AG08396 (cell line): ENCODE data around the gene SYNDIG1.

Source experiments
- DNase-seq: peaks from one replicate; pipeline ENCODE4 v3.0.0; 2012; ENCODE audit warnings: low spot score, mixed read lengths

The SYNDIG1 gene

GRCh38 chr20:24567508-24567907 lies 98.1 kb downstream of the SYNDIG1 start:
- DNase-seq = no peak

DNA sequence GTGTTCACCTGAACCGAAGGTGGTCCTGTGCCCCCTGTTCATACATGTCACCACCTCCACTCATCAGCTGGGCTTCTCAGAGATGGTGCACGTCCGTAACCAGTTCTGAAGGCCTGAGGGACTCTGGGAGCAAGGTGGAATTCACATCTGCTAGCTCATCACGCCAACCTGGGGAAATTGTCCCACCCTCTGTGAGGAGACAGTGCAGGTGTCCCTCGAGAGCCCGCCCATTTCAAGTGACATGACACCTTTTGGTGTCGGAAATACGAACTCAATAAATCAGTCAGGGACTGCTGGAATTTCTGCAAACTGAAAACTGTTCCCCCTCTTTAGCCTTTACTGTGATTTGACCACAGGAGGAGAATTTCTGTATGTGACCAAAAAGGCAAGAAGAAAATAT lies 99.4 kb downstream of the SYNDIG1 start:
- no peak for DNase-seq

GRCh38 chr20:24571159-24571558 lies 101.7 kb downstream of the SYNDIG1 start:
- DNase-seq = no peak

GRCh38 chr20:24572140-24572539 lies 102.7 kb downstream of the SYNDIG1 start:
- DNase-seq = no peak

DNA sequence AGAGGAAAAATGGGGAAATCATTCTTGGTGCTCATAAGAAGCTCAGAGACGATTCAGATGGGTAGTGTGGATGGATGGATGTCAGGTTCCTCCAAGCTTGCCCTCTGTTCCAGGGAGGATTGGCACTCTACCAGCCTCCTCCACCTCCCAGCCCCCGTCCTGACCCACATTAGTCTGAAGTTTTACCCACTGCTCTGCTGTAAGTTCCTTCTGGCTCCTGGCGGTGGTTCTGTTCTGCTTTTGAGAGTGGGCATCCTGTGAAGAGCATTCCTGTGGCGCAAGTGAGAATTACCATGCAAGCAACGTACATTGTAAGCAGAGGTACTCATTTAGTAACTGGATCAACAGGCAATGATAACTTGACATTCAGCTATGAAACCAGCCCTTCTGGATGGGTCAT lies 103.4 kb downstream of the SYNDIG1 start:
- DNase-seq = no peak

GRCh38 chr20:24573557-24573956 lies 104.1 kb downstream of the SYNDIG1 start:
- DNase-seq = no peak

DNA sequence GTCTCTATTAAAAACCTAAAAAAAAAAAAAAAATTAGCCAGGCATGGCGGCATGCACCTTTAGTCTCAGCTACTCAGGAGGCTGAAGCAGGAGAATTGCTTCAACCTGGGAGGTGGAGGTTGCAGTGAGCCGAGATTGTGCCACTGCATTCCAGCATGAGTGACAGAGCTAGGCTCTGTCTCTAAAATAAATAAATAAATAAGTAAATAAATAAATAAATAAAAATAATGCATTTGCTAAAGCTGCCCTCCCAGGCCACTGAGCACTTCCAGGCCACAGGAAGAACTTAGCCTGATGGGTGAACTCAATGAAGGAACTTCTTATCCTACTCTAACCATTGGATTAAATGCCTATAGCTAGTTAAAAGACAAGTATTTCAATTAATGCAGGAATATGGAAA lies 104.9 kb downstream of the SYNDIG1 start:
- DNase-seq = no peak

DNA sequence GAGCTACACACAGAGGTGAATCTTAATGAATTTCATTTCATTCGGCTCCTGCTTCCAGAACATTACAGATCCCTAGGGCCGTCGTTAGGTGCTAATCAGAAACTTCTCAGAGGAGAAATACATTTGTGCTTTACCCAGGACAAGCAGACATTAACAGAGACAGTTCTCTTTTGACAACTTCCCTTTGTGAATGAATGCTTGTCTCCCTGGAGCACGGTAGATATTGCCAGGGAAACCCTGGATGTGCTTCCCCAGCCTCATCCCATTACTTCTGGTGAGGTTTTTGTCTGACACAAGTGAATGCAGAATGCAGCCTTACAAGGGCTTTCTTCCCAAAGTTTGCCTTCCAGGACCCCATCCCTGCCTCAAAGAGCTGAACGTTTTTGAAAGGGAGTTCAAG lies 105.4 kb downstream of the SYNDIG1 start:
- DNase-seq = no peak

DNA sequence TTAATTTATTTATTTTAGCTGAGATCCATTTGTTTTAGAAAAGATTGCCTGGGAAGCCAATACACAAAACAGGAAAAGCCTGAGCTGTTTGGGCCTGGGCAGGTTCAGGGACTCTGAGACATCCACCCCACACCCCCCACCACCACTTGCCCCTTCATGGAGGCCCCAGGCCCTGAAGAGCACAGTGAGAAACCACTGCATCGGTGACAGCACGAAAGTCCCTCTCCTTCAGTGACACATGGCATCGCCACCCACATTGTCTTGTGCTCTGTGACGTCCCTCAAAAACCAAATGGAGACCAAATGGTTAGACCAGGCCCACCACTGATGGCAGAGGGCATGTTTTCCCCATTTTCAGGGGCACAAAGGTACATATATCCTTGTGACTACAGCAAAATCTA lies 106.4 kb downstream of the SYNDIG1 start:
- DNase-seq = no peak

DNA sequence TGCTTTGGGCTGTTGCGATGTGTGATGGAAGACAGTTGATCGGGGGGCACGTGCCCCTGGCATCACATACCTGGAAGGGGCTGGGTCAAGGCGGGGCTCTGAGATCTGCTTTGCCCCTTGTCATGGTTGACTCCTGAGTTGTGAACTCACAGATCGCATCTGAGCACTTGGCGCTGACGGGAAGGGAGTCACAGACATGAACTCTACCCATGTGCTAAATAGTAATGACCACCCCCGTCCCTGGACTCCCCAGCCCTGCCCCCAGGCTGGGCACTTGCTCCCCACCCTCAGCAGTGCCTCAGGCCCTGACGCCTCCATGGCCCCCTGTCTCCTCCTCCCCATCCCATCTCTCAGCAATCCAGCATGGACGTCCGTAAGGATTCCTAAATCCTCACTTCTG lies 107.0 kb downstream of the SYNDIG1 start:
- no peak for DNase-seq

GRCh38 chr20:24577271-24577909 lies 108.0 kb downstream of the SYNDIG1 start:
- DNase-seq = no peak

- no peak for DNase-seq
Observed at GRCh38 chr20:24578567-24579415, 109.4 kb downstream of the SYNDIG1 start.

- no peak for DNase-seq
Observed at GRCh38 chr20:24579475-24579874, 110.0 kb downstream of the SYNDIG1 start.

GRCh38 chr20:24580006-24580405 lies 110.6 kb downstream of the SYNDIG1 start:
- DNase-seq = no peak

DNA sequence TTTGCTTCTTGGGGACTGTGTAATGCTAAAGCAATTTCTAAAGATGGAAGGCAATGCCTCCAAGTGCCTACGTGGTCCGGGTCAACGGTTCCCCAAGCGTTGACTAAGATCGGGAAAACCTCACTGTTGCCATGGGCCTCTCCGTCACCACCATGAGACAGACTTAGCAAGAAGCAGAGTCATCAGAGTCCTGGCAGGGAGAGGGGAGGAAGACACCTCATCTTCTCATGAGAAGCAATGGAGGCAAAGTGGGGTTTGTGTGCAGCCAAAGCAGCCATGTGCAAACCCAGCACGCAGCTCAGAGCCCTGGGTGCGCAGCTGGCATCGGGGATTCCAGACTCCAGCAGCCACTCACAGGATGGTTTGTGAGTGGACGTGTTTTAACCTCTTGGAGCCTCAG lies 111.4 kb downstream of the SYNDIG1 start:
- DNase-seq = no peak

DNA sequence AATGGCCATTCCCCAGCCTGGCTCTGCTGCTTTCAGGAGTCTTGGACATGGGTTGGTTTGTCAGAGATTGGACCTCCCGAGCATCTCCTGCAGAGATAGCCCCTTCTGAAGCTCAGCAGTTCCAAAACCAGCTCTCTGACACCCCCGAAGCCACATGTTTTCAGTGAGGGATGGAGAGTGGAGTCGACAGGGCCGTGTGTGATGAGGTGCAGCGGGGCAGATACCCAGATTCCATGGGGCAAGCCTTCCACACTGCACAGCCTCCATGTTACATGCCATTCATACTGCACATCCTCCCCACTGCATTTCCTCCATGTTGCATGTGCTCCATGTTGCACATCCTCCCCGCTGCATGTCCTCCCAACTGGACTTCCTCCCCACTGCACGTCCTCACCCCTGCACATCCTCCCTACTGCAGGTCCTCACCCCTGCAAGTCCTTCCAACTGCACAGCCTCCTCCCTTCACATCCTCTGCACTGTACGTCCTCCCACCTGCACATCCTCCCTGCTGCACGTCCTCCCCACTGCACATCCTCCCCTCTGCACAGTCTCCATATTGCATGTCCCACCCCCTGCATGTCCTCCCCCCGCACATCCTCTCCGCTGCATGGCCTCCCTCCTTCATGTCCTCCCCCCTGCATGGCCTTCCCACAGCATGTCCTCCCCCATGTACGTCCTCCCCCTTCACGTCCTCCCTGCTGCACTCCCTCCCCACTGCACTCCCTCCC lies 112.2 kb downstream of the SYNDIG1 start:
- DNase-seq = no peak

DNA sequence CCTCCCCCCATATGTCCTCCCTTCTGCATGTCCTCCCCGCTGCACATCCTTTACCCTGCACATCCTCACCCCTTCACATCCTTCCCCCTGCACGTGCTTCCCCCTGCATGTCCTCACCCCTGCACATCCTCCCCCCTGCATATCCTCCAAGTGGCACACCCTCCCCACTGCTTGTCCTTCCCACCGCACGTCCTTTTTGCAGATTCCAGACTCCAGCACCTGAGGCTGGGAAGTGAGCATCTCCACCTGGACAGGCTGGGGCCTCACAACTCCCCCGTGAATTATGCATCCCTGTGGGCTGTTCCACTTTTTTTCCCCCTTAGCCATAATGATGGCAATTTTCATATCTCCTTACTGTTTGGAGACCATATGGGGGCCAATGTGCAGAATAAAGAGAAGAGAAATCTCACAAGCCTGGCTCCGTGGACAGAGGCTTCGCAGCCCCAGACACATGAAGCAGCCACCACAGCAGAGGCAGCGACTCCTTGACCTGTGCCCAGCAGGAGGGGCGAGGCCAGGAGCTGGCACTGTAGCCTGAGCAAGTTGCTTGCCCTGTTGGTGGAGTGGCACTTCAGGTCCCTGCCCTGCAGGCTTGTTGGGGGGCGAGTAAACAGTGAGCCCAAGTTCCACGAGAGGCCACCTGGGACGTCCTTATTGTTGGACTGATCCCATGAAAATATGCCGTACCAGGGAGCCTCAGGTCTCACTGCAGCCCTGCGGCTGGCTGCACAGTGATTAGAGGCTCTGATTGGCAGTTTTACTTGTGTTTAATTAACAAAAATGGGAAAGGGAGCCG lies 113.1 kb downstream of the SYNDIG1 start:
- DNase-seq = no peak

DNA sequence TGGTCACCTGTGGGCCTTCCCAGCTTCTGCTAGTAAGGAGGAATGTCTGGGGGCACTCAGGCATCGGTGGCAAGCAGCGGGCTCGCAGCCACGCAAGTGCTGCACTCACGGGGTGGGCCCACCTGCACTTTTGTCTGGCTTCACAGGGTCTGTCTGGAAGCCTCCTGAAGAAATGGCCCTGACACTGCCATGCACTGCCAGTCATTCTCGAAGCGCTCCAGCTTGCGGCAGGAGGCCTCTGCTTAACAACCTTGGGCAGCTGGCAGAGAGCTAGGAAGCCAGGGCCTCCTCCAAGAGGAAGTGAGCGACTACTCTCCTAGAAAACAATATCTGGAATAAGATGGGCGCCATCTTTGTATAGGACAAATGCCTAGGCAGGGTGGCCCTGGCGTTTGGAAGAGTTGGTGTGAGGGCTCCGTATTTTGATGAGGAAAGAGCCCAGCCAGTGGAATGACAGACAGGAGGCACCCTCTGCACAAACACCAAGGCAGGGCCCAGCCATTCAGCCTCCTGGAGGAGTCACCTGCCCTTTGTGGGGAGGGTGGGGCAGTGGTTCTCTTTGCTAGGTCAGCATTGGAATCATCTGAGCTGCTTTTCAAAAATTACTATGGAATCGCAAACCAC lies 113.9 kb downstream of the SYNDIG1 start:
- no peak for DNase-seq

- DNase-seq = no peak
Observed at GRCh38 chr20:24584078-24584477, 114.6 kb downstream of the SYNDIG1 start.

DNA sequence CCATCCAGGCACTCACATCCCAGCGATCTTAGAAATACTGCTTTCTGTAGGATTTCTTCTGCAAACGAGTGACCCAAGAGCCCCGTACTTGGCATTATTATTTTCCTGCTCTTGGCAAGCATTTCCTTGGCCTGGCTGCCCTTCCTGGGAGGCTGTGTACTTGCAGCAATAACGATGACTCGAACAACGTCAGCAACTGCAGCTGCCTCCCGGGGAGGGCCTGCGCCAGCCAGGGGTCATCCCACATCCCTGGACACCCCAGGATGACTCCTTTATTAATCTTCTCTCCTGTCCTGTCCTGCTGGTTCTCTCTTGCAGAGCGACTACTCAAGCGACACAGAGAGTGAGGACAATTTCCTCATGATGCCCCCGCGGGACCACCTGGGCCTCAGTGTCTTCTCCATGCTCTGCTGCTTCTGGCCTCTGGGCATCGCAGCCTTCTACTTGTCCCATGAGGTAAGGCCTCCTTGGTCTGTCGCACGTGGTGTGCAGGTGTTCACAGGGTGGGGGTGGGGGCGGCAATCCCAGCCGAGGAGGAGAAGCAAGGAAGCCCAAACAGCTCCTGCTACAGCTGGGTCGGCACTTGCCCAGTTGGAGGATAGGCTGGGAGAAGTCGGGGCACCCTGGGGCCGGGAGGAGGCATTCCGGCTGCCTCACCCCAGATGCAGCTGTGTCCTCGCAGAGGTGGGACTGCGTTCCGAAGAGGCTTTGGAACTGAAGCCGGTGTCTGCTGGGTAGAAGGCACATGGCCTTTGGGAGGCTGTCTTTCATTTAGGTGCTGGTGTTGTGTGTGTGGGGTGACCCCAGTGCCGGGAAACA lies 115.3 kb downstream of the SYNDIG1 start:
- peak; percentile 53 for DNase-seq
